Activated B cell treated with CpG ODN at 0.5 μM for 24 hours (primary cell): ENCODE measurements around the gene TMEM120B. TPM values are rescaled to one million over a fixed set of nuclear protein-coding genes. Genes with fewer than 3 reads are reported as not detected.
"Not testable (repeated sequence)": the region's sequence is repeated elsewhere in the genome, so short reads cannot be mapped to it uniquely, and the experiment has no call there.

Experiments used
- ATAC-seq: fragments of 200-7000 bp; cut with Tn5 transposase; one replicate; pipeline ENCODE4 v1.10.0; 2021; ENCODE audit warnings: low read depth, mild to moderate bottlenecking, moderate library complexity
- CTCF ChIA-PET: fragments of 350-600 bp; sonication (Branson Sonifier 250); formaldehyde crosslinking; loops from one replicate; lab custom pipeline; 2021; ENCODE audit warnings: antibody characterized with exemption; lab: Charles Lee
- POLR2A ChIA-PET: fragments of 350-600 bp; sonication (Branson Sonifier 250); formaldehyde crosslinking; loops from one replicate; lab custom pipeline; 2021; ENCODE audit warnings: antibody characterized with exemption; lab: Charles Lee
- DNase-seq: peaks from one replicate; pipeline ENCODE4 v3.0.0; 2022
- H3K27ac Mint-ChIP-seq: one replicate; pipeline ENCODE4 v1.8.0; 2020; ENCODE audit warnings: mixed read lengths
- H3K27me3 Mint-ChIP-seq: one replicate; pipeline ENCODE4 v1.8.0; 2021; ENCODE audit warnings: mixed read lengths
- H3K36me3 Mint-ChIP-seq: one replicate; pipeline ENCODE4 v1.8.0; 2021; ENCODE audit warnings: low read depth, mixed read lengths
- H3K4me1 Mint-ChIP-seq: one replicate; pipeline ENCODE4 v1.8.0; 2021; ENCODE audit warnings: mixed read lengths
- H3K4me3 Mint-ChIP-seq: one replicate; pipeline ENCODE4 v1.8.0; 2020; ENCODE audit warnings: mild to moderate bottlenecking, mixed read lengths
- H3K9me3 Mint-ChIP-seq: one replicate; pipeline ENCODE4 v1.8.0; 2020; ENCODE audit warnings: mixed read lengths
- CTCF ChIP-seq: fragments of 200-600 bp; IDR thresholded peaks from one replicate; pipeline ENCODE4 v1.8.0; 2022; ENCODE audit warnings: antibody characterized with exemption, mild to moderate bottlenecking
- intact Hi-C: fragments of 100-400 bp; cut with micrococcal nuclease; formaldehyde crosslinking; loops from one replicate; pipeline ENCODE4 v1.15.1; 2024
- total RNA-seq: library from RNA; stranded (reverse); gene quantifications from 2 replicates; pipeline ENCODE4 v1.2.3, GENCODE V29; 2022

TMEM120B gene
- total RNA-seq, 1 donor from 2014 or later: 8.3 TPM

- CTCF ChIA-PET: interaction anchor here (1.0 to 11.1 kb wide), 4 partner anchors 8 to 238 kb away, joined by 3 to 635 read pairs (median 196); partner anchors contain the start of gene SETD1B
- Mint-ChIP-seq H3K27me3 (no peaks in the 10 kb centered on the region), H3K4me1 (peaks cover 81% of the 10 kb centered on the region), H3K9me3 (no peaks in the 10 kb centered on the region), H3K36me3 (peaks cover 53% of the 10 kb centered on the region), H3K4me3 (peak overlapping the region; percentile 92), H3K27ac (peak overlapping the region; percentile 99)
- intact Hi-C loops: loop anchor here (1.0 to 5.0 kb wide), 3 partner anchors 8 to 254 kb away; no protein-coding TSS in a partner anchor
- ATAC-seq: peak; percentile 61
- peak; percentile 87 for DNase-seq
- POLR2A ChIA-PET: interaction anchor here (0.6 to 33.0 kb wide), 13 partner anchors 2 to 702 kb away, joined by 3 to 1155 read pairs (median 3); partner anchors contain the start of genes PSMD9, RHOF and SETD1B
- TF ChIP-seq CTCF: no peak
Observed at GRCh38 chr12:121789800-121790728, 77.5 kb downstream of the TMEM120B start.

GRCh38 chr12:121790785-121791184, 78.2 kb downstream of the TMEM120B start:
- peaks cover 54% of the 10 kb centered on the region for H3K36me3 Mint-ChIP-seq
- POLR2A ChIA-PET: interaction anchor here (0.9 to 33.0 kb wide), 6 partner anchors 3 to 1322 kb away, joined by 3 to 1155 read pairs (median 4); partner anchors contain the start of genes PSMD9, RHOF and SETD1B
- not testable (repeated sequence) for ATAC-seq, DNase-seq, H3K27me3 Mint-ChIP-seq, H3K9me3 Mint-ChIP-seq
- H3K27ac Mint-ChIP-seq: peak overlapping the region; percentile 99
- peaks cover 80% of the 10 kb centered on the region for H3K4me1 Mint-ChIP-seq
- H3K4me3 Mint-ChIP-seq: peak overlapping the region; percentile 92
- CTCF ChIA-PET: interaction anchor here (1.1 to 11.1 kb wide), 4 partner anchors 12 to 98 kb away, joined by 3 to 635 read pairs (median 196); partner anchors contain the start of genes PSMD9 and SETD1B
- intact Hi-C loops: loop anchor here (1.0 to 5.0 kb wide), 2 partner anchors 8 to 237 kb away; no protein-coding TSS in a partner anchor

- Mint-ChIP-seq H3K36me3 (peaks cover 48% of the 10 kb centered on the region), H3K4me1 (peaks cover 70% of the 10 kb centered on the region), H3K27me3 (no peaks in the 10 kb centered on the region), H3K4me3 (peak overlapping the region; percentile 92), H3K27ac (peak overlapping the region; percentile 99), H3K9me3 (no peaks in the 10 kb centered on the region)
- intact Hi-C loops: loop anchor here (1.0 to 5.0 kb wide), 2 partner anchors 105 to 235 kb away; no protein-coding TSS in a partner anchor
- DNase-seq (no peak), ATAC-seq (no peak)
- no peak for TF ChIP-seq CTCF
- POLR2A ChIA-PET: interaction anchor here (0.6 to 33.0 kb wide), 10 partner anchors 4 to 1324 kb away, joined by 3 to 1155 read pairs (median 4); partner anchors contain the start of genes PSMD9, RHOF, SETD1B and TMEM120B
- CTCF ChIA-PET: interaction anchor here (1.1 to 11.1 kb wide), 6 partner anchors 14 to 102 kb away, joined by 3 to 635 read pairs (median 27); partner anchors contain the start of genes PSMD9 and SETD1B
Observed at GRCh38 chr12:121791671-121792551, 79.4 kb downstream of the TMEM120B start.

- ChIA-PET CTCF (interaction anchor here (1.5 to 11.1 kb wide), 9 partner anchors 14 to 104 kb away, joined by 3 to 635 read pairs (median 23); partner anchors contain the start of gene SETD1B), POLR2A (interaction anchor here (0.6 to 33.0 kb wide), 9 partner anchors 5 to 213 kb away, joined by 3 to 1155 read pairs (median 11); partner anchors contain the start of genes PSMD9, RHOF, SETD1B and TMEM120B)
- Mint-ChIP-seq H3K27ac (peak overlapping the region; percentile 99), H3K4me3 (peak overlapping the region; percentile 92), H3K27me3 (no peaks in the 10 kb centered on the region), H3K36me3 (peaks cover 49% of the 10 kb centered on the region), H3K4me1 (peaks cover 67% of the 10 kb centered on the region), H3K9me3 (no peaks in the 10 kb centered on the region)
- ATAC-seq (peak; percentile 22), DNase-seq (peak; percentile 71)
- intact Hi-C loops: loop anchor here (1.0 to 5.0 kb wide), 2 partner anchors 106 to 234 kb away; no protein-coding TSS in a partner anchor
- no peak for TF ChIP-seq CTCF
Observed at GRCh38 chr12:121792607-121793439, 80.3 kb downstream of the TMEM120B start.
